ENCODE results near the gene ABT1. TPM values are rescaled to one million over a fixed set of nuclear protein-coding genes. Genes with fewer than 3 reads are reported as not detected.

The ABT1 gene
- total RNA-seq, 1 donor from 2014 or later = 13.1 TPM

GRCh38 chr6:26555505-26556262 lies 41.1 kb upstream of the ABT1 start:
- Histone ChIP-seq H3K36me3 (no peaks in the 10 kb centered on the region), H3K27ac (no peak overlapping the region), H3K4me2 (peak overlapping the region; percentile 91), H4K20me1 (ENCODE audit: low read depth) (peaks cover 6% of the 10 kb centered on the region), H2AFZ (replicated peaks) (peak overlapping the region; percentile 70), H3K9ac (no peak overlapping the region), H3K79me2 (ENCODE audit: low read depth) (no peaks in the 10 kb centered on the region), H3K9me3 (ENCODE audit: low read depth) (no peaks in the 10 kb centered on the region), H3K4me3 (peak overlapping the region; percentile 85), H3K4me1 (peaks cover 3% of the 10 kb centered on the region), H3F3A (ENCODE audit: low read depth) (peaks cover 47% of the 10 kb centered on the region), H3K27me3 (no peaks in the 10 kb centered on the region)
- Mint-ChIP-seq H3K9me3 (peaks cover 4% of the 10 kb centered on the region), H3K4me1 (peaks cover 19% of the 10 kb centered on the region), H3K27ac (peak overlapping the region; percentile 55), H3K36me3 (peaks cover 2% of the 10 kb centered on the region), H3K4me3 (no peak overlapping the region), H3K27me3 (ENCODE audit: insufficient read depth, low read depth) (peaks cover 17% of the 10 kb centered on the region)
- TF ChIP-seq CTCF (IDR thresholded peaks at IDR 0.05) = no peak
- TF ChIP-seq EZH2phosphoT487 (IDR thresholded peaks at IDR 0.05) = no peak
- TF ChIP-seq EZH2 (IDR thresholded peaks at IDR 0.05) = no peak
- DNase-seq (ENCODE audit: low spot score) = peak; percentile 48

DNA sequence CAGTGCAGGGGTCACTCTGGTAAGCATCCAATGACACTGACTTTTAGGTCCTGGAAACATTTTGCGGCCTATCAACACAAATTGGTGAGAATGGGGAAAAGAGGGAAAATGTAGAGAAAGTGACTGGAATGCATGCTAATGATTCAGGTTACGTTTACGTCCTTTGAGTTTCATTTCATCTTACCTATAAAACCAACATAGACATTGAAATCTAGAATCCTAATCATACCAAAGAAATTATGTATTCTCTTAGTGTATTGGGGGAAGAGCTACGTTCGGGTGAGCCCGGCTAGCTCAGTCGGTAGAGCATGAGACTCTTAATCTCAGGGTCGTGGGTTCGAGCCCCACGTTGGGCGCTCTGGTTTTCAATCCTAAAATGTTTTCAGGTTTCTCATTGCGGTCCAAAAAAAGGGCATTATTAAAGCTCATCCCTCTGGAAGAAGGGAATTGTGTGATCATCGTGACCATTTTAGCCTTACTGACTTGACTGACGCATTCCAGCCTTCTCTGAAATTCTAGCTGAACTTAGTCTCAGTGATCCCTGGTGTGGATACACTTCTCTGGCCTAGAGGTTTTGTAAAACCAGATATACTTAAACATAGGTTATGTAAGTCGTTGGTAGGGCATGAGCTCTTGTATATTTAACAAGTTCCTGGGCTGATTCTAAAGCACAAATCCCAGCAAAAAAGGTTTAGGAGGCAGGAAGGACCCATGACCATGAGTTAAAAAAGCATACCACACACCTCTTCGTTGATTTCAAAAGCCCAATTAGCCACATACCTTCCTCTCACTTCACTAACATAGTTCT lies 40.3 kb upstream of the ABT1 start:
- Mint-ChIP-seq H3K27ac (peak overlapping the region; percentile 94), H3K4me3 (no peak overlapping the region), H3K36me3 (peaks cover 2% of the 10 kb centered on the region), H3K4me1 (peaks cover 19% of the 10 kb centered on the region), H3K9me3 (peaks cover 4% of the 10 kb centered on the region), H3K27me3 (ENCODE audit: insufficient read depth, low read depth) (peaks cover 16% of the 10 kb centered on the region)
- no peaks in the 10 kb centered on the region for H3K36me3 ChIP-seq
- peak overlapping the region; percentile 70 for H2AFZ ChIP-seq (replicated peaks)
- H3F3A ChIP-seq (ENCODE audit: low read depth) = peaks cover 39% of the 10 kb centered on the region
- no peaks in the 10 kb centered on the region for H3K79me2 ChIP-seq (ENCODE audit: low read depth)
- no peaks in the 10 kb centered on the region for H3K9me3 ChIP-seq (ENCODE audit: low read depth)
- H4K20me1 ChIP-seq (ENCODE audit: low read depth) = peaks cover 6% of the 10 kb centered on the region
- H3K27me3 ChIP-seq = no peaks in the 10 kb centered on the region
- H3K4me1 ChIP-seq = peaks cover 3% of the 10 kb centered on the region
- peak overlapping the region; percentile 91 for H3K4me2 ChIP-seq
- H3K4me3 ChIP-seq = peak overlapping the region; percentile 85
- H3K27ac ChIP-seq = no peak overlapping the region
- no peak overlapping the region for H3K9ac ChIP-seq
- DNase-seq (ENCODE audit: low spot score) = peak; percentile 75
- TF ChIP-seq CTCF (IDR thresholded peaks at IDR 0.05) (no peak), EZH2 (IDR thresholded peaks at IDR 0.05) (no peak), EZH2phosphoT487 (IDR thresholded peaks at IDR 0.05) (no peak)

DNA sequence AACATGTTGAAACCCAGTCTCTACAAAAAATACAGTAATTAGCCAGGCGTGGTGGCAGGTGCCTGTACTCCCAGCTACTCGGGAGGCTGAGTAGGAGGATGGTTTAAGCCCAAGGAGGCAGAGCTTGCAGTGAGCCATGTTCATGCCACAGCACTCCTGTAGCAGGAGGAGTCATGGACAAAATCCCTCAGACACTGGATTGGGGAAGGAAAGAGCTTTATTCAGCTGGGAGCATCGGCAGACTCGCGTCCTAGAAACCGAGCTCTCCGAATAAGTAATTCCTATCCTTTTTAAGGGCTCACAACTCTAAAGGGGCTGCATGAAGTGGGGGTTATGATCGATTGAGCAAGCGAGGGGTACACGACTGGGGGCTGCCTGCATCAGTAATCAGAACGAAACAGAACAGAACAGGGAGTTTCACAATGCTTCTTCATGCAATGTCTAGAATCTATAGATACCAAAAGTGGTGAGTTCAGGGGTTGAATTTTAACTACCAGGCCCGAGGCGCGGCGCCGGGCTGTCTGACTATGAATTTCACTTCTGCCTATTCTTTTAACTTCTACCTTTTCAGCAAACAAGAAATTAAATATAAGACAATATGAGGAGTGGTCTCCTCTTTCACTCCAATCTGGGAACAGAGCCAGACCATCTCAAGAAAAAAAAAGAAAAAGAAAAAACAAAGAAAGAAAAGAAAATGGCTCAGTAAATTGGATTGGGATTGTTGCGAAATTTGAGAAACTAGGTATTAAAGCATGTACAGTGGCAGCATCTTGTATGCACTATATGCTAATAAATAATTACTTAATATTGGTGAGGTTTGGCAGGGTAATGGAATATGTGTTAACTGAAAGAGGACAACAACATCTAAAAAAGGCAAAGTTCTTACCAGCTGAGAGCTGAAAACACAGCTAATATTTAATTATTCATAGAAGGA lies 35.0 kb upstream of the ABT1 start:
- H3K4me3 ChIP-seq = no peak overlapping the region
- no peaks in the 10 kb centered on the region for H3K27me3 ChIP-seq
- H3K4me2 ChIP-seq = no peak overlapping the region
- H4K20me1 ChIP-seq (ENCODE audit: low read depth) = no peaks in the 10 kb centered on the region
- H3F3A ChIP-seq (ENCODE audit: low read depth) = peaks cover 7% of the 10 kb centered on the region
- TF ChIP-seq EZH2 (IDR thresholded peaks at IDR 0.05) = no peak
- no peak for TF ChIP-seq CTCF (IDR thresholded peaks at IDR 0.05)
- no peak for TF ChIP-seq EZH2phosphoT487 (IDR thresholded peaks at IDR 0.05)
- Mint-ChIP-seq H3K4me1 (peaks cover 1% of the 10 kb centered on the region), H3K27me3 (ENCODE audit: insufficient read depth, low read depth) (peaks cover 4% of the 10 kb centered on the region), H3K4me3 (peak overlapping the region; percentile 54), H3K9me3 (peaks cover 8% of the 10 kb centered on the region), H3K27ac (no peak overlapping the region), H3K36me3 (no peaks in the 10 kb centered on the region)
- H3K27ac ChIP-seq = no peak overlapping the region
- no peak for DNase-seq (ENCODE audit: low spot score)
- H2AFZ ChIP-seq (replicated peaks) = no peak overlapping the region
- no peak overlapping the region for H3K9ac ChIP-seq
- no peaks in the 10 kb centered on the region for H3K4me1 ChIP-seq
- H3K36me3 ChIP-seq = no peaks in the 10 kb centered on the region
- H3K9me3 ChIP-seq (ENCODE audit: low read depth) = no peaks in the 10 kb centered on the region
- no peaks in the 10 kb centered on the region for H3K79me2 ChIP-seq (ENCODE audit: low read depth)
